Glutamatergic neuron (in vitro differentiated cells): ENCODE measurements around the gene PRUNE1. TPM values are rescaled to one million over a fixed set of nuclear protein-coding genes. Genes with fewer than 3 reads are reported as not detected.
A peak's percentile ranks its signal among the peaks of the same experiment; 100 is the strongest.

Source experiments
- DNase-seq: peaks from one replicate; pipeline ENCODE4 v3.0.0; 2022
- H3K27ac Mint-ChIP-seq: one replicate; pipeline ENCODE4 v1.8.0; 2020; ENCODE audit warnings: mild to moderate bottlenecking, mixed read lengths, inconsistent platforms; ENCODE audit not compliant: unreplicated experiment
- H3K27me3 Mint-ChIP-seq: one replicate; pipeline ENCODE4 v1.8.0; 2020; ENCODE audit warnings: mild to moderate bottlenecking, moderate library complexity, mixed read lengths, inconsistent platforms; ENCODE audit not compliant: unreplicated experiment
- H3K36me3 Mint-ChIP-seq: one replicate; pipeline ENCODE4 v1.8.0; 2020; ENCODE audit warnings: mild to moderate bottlenecking, mixed read lengths, inconsistent platforms; ENCODE audit not compliant: unreplicated experiment
- H3K4me1 Mint-ChIP-seq: one replicate; pipeline ENCODE4 v1.8.0; 2020; ENCODE audit warnings: mild to moderate bottlenecking, low read depth, mixed read lengths, inconsistent platforms; ENCODE audit not compliant: unreplicated experiment
- H3K4me3 Mint-ChIP-seq: one replicate; pipeline ENCODE4 v1.8.0; 2020; ENCODE audit warnings: mild to moderate bottlenecking, mixed read lengths, inconsistent platforms; ENCODE audit not compliant: unreplicated experiment
- H3K9me3 Mint-ChIP-seq: one replicate; pipeline ENCODE4 v1.8.0; 2020; ENCODE audit warnings: mild to moderate bottlenecking, moderate library complexity, mixed read lengths, inconsistent platforms; ENCODE audit not compliant: unreplicated experiment
- total RNA-seq: library from RNA; stranded (reverse); fragmentation: NEBNext Ultra II Directional; extraction: Animal tissue kit (Norgen Biotek cat#: 25700); gene quantifications from one replicate; pipeline ENCODE4 v1.2.1, GENCODE V29; 2021; ENCODE audit not compliant: unreplicated experiment
- TF ChIP-seq, protein P1 (sequence below): fragments of 200-600 bp; sonication (generic); IDR thresholded peaks from one replicate; pipeline ENCODE4 v1.5.0; 2021; ENCODE audit not compliant: partially characterized antibody, unreplicated experiment

Gene PRUNE1
- total RNA-seq, 1 donor from 2014 or later: 14.9 TPM

DNA sequence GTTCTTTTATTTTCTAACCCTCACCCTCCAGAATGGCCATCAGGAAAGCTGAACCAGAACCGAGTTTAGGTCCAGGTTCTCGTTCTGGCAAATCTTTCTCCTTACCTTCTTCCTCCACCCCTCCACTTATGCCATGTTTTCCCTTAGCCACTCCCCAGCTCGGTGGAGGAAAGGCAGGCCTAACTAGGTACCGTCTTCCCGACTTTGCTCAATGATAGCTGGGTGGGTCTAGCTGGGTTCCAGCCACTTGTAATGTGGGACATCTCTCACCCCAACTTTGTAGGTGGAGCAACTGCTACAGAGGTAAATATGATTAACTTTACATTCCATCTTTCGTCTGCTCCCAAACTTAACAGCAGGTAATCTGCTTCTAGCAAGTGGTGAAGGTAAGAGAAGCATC lies 28.8 kb downstream of the PRUNE1 start:
- Mint-ChIP-seq H3K36me3 (no peaks in the 10 kb centered on the region), H3K4me3 (no peak overlapping the region), H3K27ac (no peak overlapping the region), H3K4me1 (no peaks in the 10 kb centered on the region), H3K27me3 (no peaks in the 10 kb centered on the region), H3K9me3 (no peaks in the 10 kb centered on the region)
- no peak for DNase-seq
- TF ChIP-seq, protein P1, sequence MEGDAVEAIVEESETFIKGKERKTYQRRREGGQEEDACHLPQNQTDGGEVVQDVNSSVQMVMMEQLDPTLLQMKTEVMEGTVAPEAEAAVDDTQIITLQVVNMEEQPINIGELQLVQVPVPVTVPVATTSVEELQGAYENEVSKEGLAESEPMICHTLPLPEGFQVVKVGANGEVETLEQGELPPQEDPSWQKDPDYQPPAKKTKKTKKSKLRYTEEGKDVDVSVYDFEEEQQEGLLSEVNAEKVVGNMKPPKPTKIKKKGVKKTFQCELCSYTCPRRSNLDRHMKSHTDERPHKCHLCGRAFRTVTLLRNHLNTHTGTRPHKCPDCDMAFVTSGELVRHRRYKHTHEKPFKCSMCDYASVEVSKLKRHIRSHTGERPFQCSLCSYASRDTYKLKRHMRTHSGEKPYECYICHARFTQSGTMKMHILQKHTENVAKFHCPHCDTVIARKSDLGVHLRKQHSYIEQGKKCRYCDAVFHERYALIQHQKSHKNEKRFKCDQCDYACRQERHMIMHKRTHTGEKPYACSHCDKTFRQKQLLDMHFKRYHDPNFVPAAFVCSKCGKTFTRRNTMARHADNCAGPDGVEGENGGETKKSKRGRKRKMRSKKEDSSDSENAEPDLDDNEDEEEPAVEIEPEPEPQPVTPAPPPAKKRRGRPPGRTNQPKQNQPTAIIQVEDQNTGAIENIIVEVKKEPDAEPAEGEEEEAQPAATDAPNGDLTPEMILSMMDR: no peak

DNA sequence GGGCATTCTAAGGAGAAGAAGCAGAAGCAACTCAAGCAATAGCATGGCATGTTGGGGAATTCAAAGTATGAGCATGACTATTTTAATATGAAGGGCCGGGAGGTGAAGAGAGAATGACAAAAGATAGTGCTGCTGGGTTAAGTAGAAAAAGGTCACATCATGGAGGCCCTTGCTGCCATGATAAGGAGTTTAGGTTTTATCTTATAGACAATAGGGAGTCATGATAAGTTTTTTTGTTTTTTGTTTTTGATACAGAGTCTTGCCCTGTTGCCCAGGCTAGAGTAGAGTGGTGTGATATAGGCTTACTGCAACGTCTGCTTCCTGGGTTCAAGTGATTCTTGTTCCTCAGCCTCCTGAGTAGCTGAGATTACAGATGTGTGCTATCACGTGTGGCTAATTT lies 31.3 kb downstream of the PRUNE1 start:
- H3K9me3 Mint-ChIP-seq: peaks cover 3% of the 10 kb centered on the region
- H3K36me3 Mint-ChIP-seq: peaks cover 4% of the 10 kb centered on the region
- no peaks in the 10 kb centered on the region for H3K27me3 Mint-ChIP-seq
- no peaks in the 10 kb centered on the region for H3K4me1 Mint-ChIP-seq
- no peak for DNase-seq
- H3K4me3 Mint-ChIP-seq: no peak overlapping the region
- TF ChIP-seq, protein P1: no peak
- H3K27ac Mint-ChIP-seq: no peak overlapping the region

DNA sequence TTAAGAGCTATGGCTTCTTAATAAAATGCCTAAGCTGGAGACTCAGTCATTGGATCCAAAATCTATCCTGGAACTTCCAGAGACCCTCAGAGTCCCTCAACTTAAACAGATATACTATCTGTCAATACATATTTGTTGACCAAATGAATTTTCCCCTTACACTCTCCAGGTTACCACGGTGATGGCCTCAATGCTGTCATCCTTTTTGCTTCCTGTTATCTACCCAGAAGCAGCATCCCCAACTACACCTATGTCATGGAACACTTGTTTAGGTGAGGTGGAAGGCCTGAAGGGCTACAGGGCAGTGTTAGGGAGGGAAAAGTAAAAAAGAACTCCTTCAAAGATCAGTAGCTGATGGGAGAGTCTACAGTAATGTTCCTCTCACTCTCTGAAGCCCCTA lies 34.9 kb downstream of the PRUNE1 start:
- no peak overlapping the region for H3K4me3 Mint-ChIP-seq
- H3K27me3 Mint-ChIP-seq: no peaks in the 10 kb centered on the region
- H3K4me1 Mint-ChIP-seq: no peaks in the 10 kb centered on the region
- H3K27ac Mint-ChIP-seq: no peak overlapping the region
- peaks cover 9% of the 10 kb centered on the region for H3K9me3 Mint-ChIP-seq
- DNase-seq: no peak
- H3K36me3 Mint-ChIP-seq: peaks cover 4% of the 10 kb centered on the region
- TF ChIP-seq, protein P1: no peak

DNA sequence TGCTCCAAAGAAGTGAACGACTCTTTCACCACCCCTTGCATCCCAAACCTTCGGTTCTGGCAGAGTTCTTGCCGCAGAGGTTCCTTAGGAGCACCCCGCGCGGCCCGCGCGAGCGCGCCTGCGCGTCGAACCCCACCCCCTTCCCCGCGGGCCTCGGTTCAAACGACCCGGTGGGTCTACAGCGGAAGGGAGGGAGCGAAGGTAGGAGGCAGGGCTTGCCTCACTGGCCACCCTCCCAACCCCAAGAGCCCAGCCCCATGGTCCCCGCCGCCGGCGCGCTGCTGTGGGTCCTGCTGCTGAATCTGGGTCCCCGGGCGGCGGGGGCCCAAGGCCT lies 39.3 kb downstream of the PRUNE1 start, which contains the start of gene C1orf56:
TSS of gene C1orf56 (plus strand) at position 161 of the 334 bp plus-strand sequence. CDS start at position 258, 97 bp downstream.
- peak; percentile 74 for DNase-seq
- Mint-ChIP-seq H3K4me1 (no peaks in the 10 kb centered on the region), H3K27me3 (peaks cover 3% of the 10 kb centered on the region), H3K9me3 (peaks cover 10% of the 10 kb centered on the region), H3K36me3 (peaks cover 4% of the 10 kb centered on the region), H3K27ac (peak within 1 kb of the TSS; percentile 94), H3K4me3 (peak within 1 kb of the TSS; percentile 99)
- TF ChIP-seq, protein P1: no peak

DNA sequence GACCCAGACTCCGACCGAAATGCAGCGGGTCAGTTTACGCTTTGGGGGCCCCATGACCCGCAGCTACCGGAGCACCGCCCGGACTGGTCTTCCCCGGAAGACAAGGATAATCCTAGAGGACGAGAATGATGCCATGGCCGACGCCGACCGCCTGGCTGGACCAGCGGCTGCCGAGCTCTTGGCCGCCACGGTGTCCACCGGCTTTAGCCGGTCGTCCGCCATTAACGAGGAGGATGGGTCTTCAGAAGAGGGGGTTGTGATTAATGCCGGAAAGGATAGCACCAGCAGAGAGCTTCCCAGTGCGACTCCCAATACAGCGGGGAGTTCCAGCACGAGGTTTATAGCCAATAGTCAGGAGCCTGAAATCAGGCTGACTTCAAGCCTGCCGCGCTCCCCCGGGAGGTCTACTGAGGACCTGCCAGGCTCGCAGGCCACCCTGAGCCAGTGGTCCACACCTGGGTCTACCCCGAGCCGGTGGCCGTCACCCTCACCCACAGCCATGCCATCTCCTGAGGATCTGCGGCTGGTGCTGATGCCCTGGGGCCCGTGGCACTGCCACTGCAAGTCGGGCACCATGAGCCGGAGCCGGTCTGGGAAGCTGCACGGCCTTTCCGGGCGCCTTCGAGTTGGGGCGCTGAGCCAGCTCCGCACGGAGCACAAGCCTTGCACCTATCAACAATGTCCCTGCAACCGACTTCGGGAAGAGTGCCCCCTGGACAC lies 39.8 kb downstream of the PRUNE1 start:
- TF ChIP-seq, protein P1: peak; percentile 73
- peaks cover 4% of the 10 kb centered on the region for H3K36me3 Mint-ChIP-seq
- peaks cover 3% of the 10 kb centered on the region for H3K27me3 Mint-ChIP-seq
- H3K9me3 Mint-ChIP-seq: peaks cover 10% of the 10 kb centered on the region
- H3K27ac Mint-ChIP-seq: peak overlapping the region; percentile 94
- peak overlapping the region; percentile 99 for H3K4me3 Mint-ChIP-seq
- peak; percentile 73 for DNase-seq
- H3K4me1 Mint-ChIP-seq: no peaks in the 10 kb centered on the region
